Measurements from ENCODE around the gene ATOX1. TPM values are rescaled to one million over a fixed set of nuclear protein-coding genes. Genes with fewer than 3 reads are reported as not detected.

Gene ATOX1
- total and polyA plus RNA-seq, 2 of the 13 experiments (the other 11 are each of a cell fraction or from before 2014, with no cell fraction given) = 62.4 to 124 TPM

- no peak for TF ChIP-seq ZNF260 (CRISPR knock-in tag; IDR thresholded peaks at IDR 0.05; ENCODE audit: borderline replicate concordance, low read depth)
- TF ChIP-seq, protein P1, sequence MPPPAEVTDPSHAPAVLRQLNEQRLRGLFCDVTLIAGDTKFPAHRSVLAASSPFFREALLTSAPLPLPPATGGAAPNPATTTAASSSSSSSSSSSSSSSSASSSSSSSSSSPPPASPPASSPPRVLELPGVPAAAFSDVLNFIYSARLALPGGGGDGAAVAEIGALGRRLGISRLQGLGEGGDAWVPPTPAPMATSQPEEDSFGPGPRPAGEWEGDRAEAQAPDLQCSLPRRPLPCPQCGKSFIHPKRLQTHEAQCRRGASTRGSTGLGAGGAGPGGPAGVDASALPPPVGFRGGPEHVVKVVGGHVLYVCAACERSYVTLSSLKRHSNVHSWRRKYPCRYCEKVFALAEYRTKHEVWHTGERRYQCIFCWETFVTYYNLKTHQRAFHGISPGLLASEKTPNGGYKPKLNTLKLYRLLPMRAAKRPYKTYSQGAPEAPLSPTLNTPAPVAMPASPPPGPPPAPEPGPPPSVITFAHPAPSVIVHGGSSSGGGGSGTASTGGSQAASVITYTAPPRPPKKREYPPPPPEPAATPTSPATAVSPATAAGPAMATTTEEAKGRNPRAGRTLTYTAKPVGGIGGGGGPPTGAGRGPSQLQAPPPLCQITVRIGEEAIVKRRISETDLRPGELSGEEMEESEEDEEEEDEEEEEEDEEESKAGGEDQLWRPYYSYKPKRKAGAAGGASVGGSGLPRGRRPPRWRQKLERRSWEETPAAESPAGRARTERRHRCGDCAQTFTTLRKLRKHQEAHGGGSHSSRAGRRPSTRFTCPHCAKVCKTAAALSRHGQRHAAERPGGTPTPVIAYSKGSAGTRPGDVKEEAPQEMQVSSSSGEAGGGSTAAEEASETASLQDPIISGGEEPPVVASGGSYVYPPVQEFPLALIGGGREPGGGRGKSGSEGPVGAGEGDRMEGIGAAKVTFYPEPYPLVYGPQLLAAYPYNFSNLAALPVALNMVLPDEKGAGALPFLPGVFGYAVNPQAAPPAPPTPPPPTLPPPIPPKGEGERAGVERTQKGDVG (CRISPR knock-in tag; IDR thresholded peaks at IDR 0.05; ENCODE audit: borderline replicate concordance) = 0 out of 2 replicates have a peak, but pooled peaks have one; percentile 81
- TF ChIP-seq, protein P2, sequence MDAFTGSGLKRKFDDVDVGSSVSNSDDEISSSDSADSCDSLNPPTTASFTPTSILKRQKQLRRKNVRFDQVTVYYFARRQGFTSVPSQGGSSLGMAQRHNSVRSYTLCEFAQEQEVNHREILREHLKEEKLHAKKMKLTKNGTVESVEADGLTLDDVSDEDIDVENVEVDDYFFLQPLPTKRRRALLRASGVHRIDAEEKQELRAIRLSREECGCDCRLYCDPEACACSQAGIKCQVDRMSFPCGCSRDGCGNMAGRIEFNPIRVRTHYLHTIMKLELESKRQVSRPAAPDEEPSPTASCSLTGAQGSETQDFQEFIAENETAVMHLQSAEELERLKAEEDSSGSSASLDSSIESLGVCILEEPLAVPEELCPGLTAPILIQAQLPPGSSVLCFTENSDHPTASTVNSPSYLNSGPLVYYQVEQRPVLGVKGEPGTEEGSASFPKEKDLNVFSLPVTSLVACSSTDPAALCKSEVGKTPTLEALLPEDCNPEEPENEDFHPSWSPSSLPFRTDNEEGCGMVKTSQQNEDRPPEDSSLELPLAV (CRISPR knock-in tag; conservative IDR thresholded peaks at IDR 0.05; ENCODE audit: low read depth) = no peak
- TF ChIP-seq EEA1 (CRISPR knock-in tag; IDR thresholded peaks at IDR 0.05; ENCODE audit: borderline replicate concordance) = 0 out of 2 replicates have a peak, but pooled peaks have one; percentile 31
- no peak for TF ChIP-seq SPEN (CRISPR knock-in tag; IDR thresholded peaks at IDR 0.05; ENCODE audit: low read depth)
- TF ChIP-seq E2F5 (CRISPR knock-in tag; conservative IDR thresholded peaks at IDR 0.05) = no peak
- no peak for TF ChIP-seq NCOA2 (CRISPR knock-in tag; IDR thresholded peaks at IDR 0.05)
- TF ChIP-seq, protein P3, sequence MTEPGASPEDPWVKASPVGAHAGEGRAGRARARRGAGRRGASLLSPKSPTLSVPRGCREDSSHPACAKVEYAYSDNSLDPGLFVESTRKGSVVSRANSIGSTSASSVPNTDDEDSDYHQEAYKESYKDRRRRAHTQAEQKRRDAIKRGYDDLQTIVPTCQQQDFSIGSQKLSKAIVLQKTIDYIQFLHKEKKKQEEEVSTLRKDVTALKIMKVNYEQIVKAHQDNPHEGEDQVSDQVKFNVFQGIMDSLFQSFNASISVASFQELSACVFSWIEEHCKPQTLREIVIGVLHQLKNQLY (CRISPR knock-in tag; IDR thresholded peaks at IDR 0.05) = no peak
- TF ChIP-seq, protein P4, sequence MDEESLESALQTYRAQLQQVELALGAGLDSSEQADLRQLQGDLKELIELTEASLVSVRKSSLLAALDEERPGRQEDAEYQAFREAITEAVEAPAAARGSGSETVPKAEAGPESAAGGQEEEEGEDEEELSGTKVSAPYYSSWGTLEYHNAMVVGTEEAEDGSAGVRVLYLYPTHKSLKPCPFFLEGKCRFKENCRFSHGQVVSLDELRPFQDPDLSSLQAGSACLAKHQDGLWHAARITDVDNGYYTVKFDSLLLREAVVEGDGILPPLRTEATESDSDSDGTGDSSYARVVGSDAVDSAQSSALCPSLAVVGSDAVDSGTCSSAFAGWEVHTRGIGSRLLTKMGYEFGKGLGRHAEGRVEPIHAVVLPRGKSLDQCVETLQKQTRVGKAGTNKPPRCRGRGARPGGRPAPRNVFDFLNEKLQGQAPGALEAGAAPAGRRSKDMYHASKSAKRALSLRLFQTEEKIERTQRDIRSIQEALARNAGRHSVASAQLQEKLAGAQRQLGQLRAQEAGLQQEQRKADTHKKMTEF (CRISPR knock-in tag; IDR thresholded peaks at IDR 0.05) = 0 out of 2 replicates have a peak, but pooled peaks have one; percentile 15
- no peak for TF ChIP-seq STAG1 (CRISPR knock-in tag; IDR thresholded peaks at IDR 0.05)
- TF ChIP-seq BRCA1 (CRISPR knock-in tag; IDR thresholded peaks at IDR 0.05) = no peak
- TF ChIP-seq ZNF737 (CRISPR knock-in tag; IDR thresholded peaks at IDR 0.05; ENCODE audit: borderline replicate concordance) = no peak
- no peak for TF ChIP-seq MTF2 (CRISPR knock-in tag; IDR thresholded peaks at IDR 0.05; ENCODE audit: borderline replicate concordance)
- TF ChIP-seq LCORL (IDR thresholded peaks at IDR 0.05) = no peak
- peak; percentile 50; the same call in 1 of the 2 replicates for TF ChIP-seq LCORL (CRISPR knock-in tag; IDR thresholded peaks at IDR 0.05)
- TF ChIP-seq ZNF770 (CRISPR knock-in tag; IDR thresholded peaks at IDR 0.05) = no peak
- TF ChIP-seq MED1 (CRISPR knock-in tag; IDR thresholded peaks at IDR 0.05) = no peak
- no peak for TF ChIP-seq BCL6 (CRISPR knock-in tag; IDR thresholded peaks at IDR 0.05)
- no peak for TF ChIP-seq ZFP36 (IDR thresholded peaks at IDR 0.05; ENCODE audit: borderline replicate concordance, low read depth, low read length, partially characterized antibody)
These were observed 12.2 kb upstream of the ATOX1 start (continued) for GRCh38 chr5:151770383-151771258.

All from HepG2 (cell line).